Fibroblast of lung (primary cell): ENCODE results near the gene HES3.

ENCODE experiments used
- CTCF ChIP-seq, 2 donors: IDR thresholded peaks in 1 of 2; conservative IDR thresholded peaks in 1 of 2; 1 replicate in 1 of 2; 2 replicates in 1 of 2; pipeline ENCODE4 v1.5.1; 2011 to 2012; ENCODE audit warnings: low read length in 2 of 2, control low read depth in 1 of 2, inconsistent platforms in 1 of 2, low read depth in 1 of 2, mild to moderate bottlenecking in 1 of 2
- EZH2 ChIP-seq: IDR thresholded peaks from 2 replicates; pipeline ENCODE4 v1.5.1; 2012; ENCODE audit warnings: low read length, control low read depth, mild to moderate bottlenecking; ENCODE audit errors: missing control alignments

GRCh38 chr1:6274102-6274501 is 30.1 kb downstream of the HES3 start:
- TF ChIP-seq CTCF (conservative IDR thresholded peaks at IDR 0.05 in 1 of 2, IDR thresholded peaks at IDR 0.05 in 1 of 2; ENCODE audit: low read depth in 1 of 2, low read length in 2 of 2): no peak
- TF ChIP-seq EZH2: no peak
